GM18867 (cell line): Measurements from ENCODE around the gene SYNGR3.
"Not testable (repeated sequence)": the region's sequence is repeated elsewhere in the genome, so short reads cannot be mapped to it uniquely, and the experiment has no call there.

Experiments used
- ATAC-seq: cut with Tn5 transposase; IDR thresholded peaks from one replicate; pipeline ENCODE4 v1.9.1; 2021; ENCODE audit warnings: mild to moderate bottlenecking, moderate library complexity; ENCODE audit not compliant: unreplicated experiment

SYNGR3 gene

GRCh38 chr16:1989209-1990100 lies at the start of gene SYNGR3:
SYNGR3 (plus strand) TSS chr16:1989970; CDS start chr16:1990103, 133 bp downstream.
- no peak for ATAC-seq

- ATAC-seq = no peak
Observed at GRCh38 chr16:1940273-1941161, 49.3 kb upstream of the SYNGR3 start.

- ATAC-seq = no peak
Observed at GRCh38 chr16:1941162-1942046, 48.4 kb upstream of the SYNGR3 start.

GRCh38 chr16:1942047-1942809 lies 47.5 kb upstream of the SYNGR3 start:
- ATAC-seq = no peak

GRCh38 chr16:1942810-1943726 lies 46.7 kb upstream of the SYNGR3 start, which contains the start of gene MSRB1:
MSRB1 (minus strand) TSS chr16:1943199; CDS start chr16:1943156, 43 bp downstream.
- peak; percentile 89 for ATAC-seq

- no peak for ATAC-seq
Observed at GRCh38 chr16:1944612-1945199, 45.1 kb upstream of the SYNGR3 start.

- ATAC-seq = no peak
Observed at GRCh38 chr16:1945559-1946391, 44.0 kb upstream of the SYNGR3 start.

- no peak for ATAC-seq
Observed at GRCh38 chr16:1946495-1947368, 43.0 kb upstream of the SYNGR3 start.

- ATAC-seq = no peak
Observed at GRCh38 chr16:1947369-1947670, 42.5 kb upstream of the SYNGR3 start.

GRCh38 chr16:1949507-1949906 lies 40.3 kb upstream of the SYNGR3 start:
- ATAC-seq = no peak

GRCh38 chr16:1950047-1950446 lies 39.7 kb upstream of the SYNGR3 start:
- no peak for ATAC-seq

GRCh38 chr16:1950559-1950958 lies 39.2 kb upstream of the SYNGR3 start:
- no peak for ATAC-seq

GRCh38 chr16:1953734-1954133 lies 36.0 kb upstream of the SYNGR3 start:
- no peak for ATAC-seq

GRCh38 chr16:1957434-1958142 lies 32.2 kb upstream of the SYNGR3 start:
- ATAC-seq = not testable (repeated sequence)

- ATAC-seq = not testable (repeated sequence)
Observed at GRCh38 chr16:1958143-1958491, 31.7 kb upstream of the SYNGR3 start.

GRCh38 chr16:1958715-1959268 lies 31.0 kb upstream of the SYNGR3 start:
- ATAC-seq = no peak
